Measurements from ENCODE around the gene LPAR3.
A peak's percentile ranks its signal among the peaks of the same experiment; 100 is the strongest.

Gene LPAR3

GRCh38 chr1:84936116-84936810 lies 43.3 kb upstream of the LPAR3 start (continued):
- TF ChIP-seq ZNF518A (tag by site-specific recombination; conservative IDR thresholded peaks at IDR 0.05; ENCODE audit: low read depth): 0 out of 2 replicates have a peak, but pooled peaks have one; percentile 10
- TF ChIP-seq KLF7 (tag by site-specific recombination; IDR thresholded peaks at IDR 0.05; ENCODE audit: borderline replicate concordance): no peak
- no peak for TF ChIP-seq ZFP3 (tag by site-specific recombination; IDR thresholded peaks at IDR 0.05; ENCODE audit: low read depth)
- TF ChIP-seq YY2 (tag by site-specific recombination; IDR thresholded peaks at IDR 0.05): no peak
- TF ChIP-seq KLF10 (tag by site-specific recombination; IDR thresholded peaks at IDR 0.05): no peak
- TF ChIP-seq ZNF624 (tag by site-specific recombination; IDR thresholded peaks at IDR 0.05): no peak
- TF ChIP-seq ZNF707 (tag by site-specific recombination; IDR thresholded peaks at IDR 0.05): no peak
- TF ChIP-seq HIC1 (tag by site-specific recombination; IDR thresholded peaks at IDR 0.05): no peak
- TF ChIP-seq KLF1 (tag by site-specific recombination; IDR thresholded peaks at IDR 0.05): no peak
- TF ChIP-seq ZSCAN18 (tag by site-specific recombination; IDR thresholded peaks at IDR 0.05): no peak
- peak; percentile 88 for TF ChIP-seq CTCF (tag by site-specific recombination; IDR thresholded peaks at IDR 0.05)
- TF ChIP-seq ZNF549 (tag by site-specific recombination; IDR thresholded peaks at IDR 0.05): no peak
- TF ChIP-seq TRIM28 (IDR thresholded peaks at IDR 0.05; ENCODE audit: borderline replicate concordance, low read length): no peak
- no peak for TF ChIP-seq ZNF785 (tag by site-specific recombination; IDR thresholded peaks at IDR 0.05)

GRCh38 chr1:84933011-84933611 lies 40.1 kb upstream of the LPAR3 start:
- no peak for TF ChIP-seq ZNF16 (tag by site-specific recombination; IDR thresholded peaks at IDR 0.05; ENCODE audit: low read depth)
- TF ChIP-seq ZNF837 (tag by site-specific recombination; IDR thresholded peaks at IDR 0.05): no peak
- no peak for TF ChIP-seq FEZF1 (tag by site-specific recombination; IDR thresholded peaks at IDR 0.05)
- TF ChIP-seq ZNF645 (tag by site-specific recombination; IDR thresholded peaks at IDR 0.05): no peak
- no peak for TF ChIP-seq ZNF324 (tag by site-specific recombination; IDR thresholded peaks at IDR 0.05)
- TF ChIP-seq ZNF76 (tag by site-specific recombination; IDR thresholded peaks at IDR 0.05; ENCODE audit: borderline replicate concordance, low read depth): no peak
- TF ChIP-seq ZNF341 (tag by site-specific recombination; IDR thresholded peaks at IDR 0.05; ENCODE audit: low read depth): no peak
- Histone ChIP-seq H3K4me1 (ENCODE audit: control insufficient read depth, insufficient read depth, low read length) (no peaks in the 10 kb centered on the region), H3K36me3 (ENCODE audit: control insufficient read depth in 2 of 2, insufficient read depth in 1 of 2, low read length in 2 of 2) (no peaks in the 10 kb centered on the region), H3K27ac (ENCODE audit: extremely low read depth, low read depth, low read length) (no peak overlapping the region), H3K4me3 (ENCODE audit: low read depth, low read length) (no peak overlapping the region), H3K9me3 (ENCODE audit: control insufficient read depth, insufficient read depth, low read depth, low read length) (no peaks in the 10 kb centered on the region)
- POLR2A ChIA-PET: no interaction called here
- CTCF ChIA-PET: interaction anchor here (1.0 kb wide), 1 partner anchor 12 kb away, joined by 5 read pairs; no protein-coding TSS in a partner anchor
